ENCODE data around the gene THSD7B.

The THSD7B gene, protein sequence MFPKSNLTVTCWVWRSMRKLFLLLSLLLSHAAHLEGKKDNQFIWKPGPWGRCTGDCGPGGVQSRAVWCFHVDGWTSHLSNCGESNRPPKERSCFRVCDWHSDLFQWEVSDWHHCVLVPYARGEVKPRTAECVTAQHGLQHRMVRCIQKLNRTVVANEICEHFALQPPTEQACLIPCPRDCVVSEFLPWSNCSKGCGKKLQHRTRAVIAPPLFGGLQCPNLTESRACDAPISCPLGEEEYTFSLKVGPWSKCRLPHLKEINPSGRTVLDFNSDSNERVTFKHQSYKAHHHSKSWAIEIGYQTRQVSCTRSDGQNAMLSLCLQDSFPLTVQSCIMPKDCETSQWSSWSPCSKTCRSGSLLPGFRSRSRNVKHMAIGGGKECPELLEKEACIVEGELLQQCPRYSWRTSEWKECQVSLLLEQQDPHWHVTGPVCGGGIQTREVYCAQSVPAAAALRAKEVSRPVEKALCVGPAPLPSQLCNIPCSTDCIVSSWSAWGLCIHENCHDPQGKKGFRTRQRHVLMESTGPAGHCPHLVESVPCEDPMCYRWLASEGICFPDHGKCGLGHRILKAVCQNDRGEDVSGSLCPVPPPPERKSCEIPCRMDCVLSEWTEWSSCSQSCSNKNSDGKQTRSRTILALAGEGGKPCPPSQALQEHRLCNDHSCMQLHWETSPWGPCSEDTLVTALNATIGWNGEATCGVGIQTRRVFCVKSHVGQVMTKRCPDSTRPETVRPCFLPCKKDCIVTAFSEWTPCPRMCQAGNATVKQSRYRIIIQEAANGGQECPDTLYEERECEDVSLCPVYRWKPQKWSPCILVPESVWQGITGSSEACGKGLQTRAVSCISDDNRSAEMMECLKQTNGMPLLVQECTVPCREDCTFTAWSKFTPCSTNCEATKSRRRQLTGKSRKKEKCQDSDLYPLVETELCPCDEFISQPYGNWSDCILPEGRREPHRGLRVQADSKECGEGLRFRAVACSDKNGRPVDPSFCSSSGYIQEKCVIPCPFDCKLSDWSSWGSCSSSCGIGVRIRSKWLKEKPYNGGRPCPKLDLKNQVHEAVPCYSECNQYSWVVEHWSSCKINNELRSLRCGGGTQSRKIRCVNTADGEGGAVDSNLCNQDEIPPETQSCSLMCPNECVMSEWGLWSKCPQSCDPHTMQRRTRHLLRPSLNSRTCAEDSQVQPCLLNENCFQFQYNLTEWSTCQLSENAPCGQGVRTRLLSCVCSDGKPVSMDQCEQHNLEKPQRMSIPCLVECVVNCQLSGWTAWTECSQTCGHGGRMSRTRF (N-terminal part only)

DNA sequence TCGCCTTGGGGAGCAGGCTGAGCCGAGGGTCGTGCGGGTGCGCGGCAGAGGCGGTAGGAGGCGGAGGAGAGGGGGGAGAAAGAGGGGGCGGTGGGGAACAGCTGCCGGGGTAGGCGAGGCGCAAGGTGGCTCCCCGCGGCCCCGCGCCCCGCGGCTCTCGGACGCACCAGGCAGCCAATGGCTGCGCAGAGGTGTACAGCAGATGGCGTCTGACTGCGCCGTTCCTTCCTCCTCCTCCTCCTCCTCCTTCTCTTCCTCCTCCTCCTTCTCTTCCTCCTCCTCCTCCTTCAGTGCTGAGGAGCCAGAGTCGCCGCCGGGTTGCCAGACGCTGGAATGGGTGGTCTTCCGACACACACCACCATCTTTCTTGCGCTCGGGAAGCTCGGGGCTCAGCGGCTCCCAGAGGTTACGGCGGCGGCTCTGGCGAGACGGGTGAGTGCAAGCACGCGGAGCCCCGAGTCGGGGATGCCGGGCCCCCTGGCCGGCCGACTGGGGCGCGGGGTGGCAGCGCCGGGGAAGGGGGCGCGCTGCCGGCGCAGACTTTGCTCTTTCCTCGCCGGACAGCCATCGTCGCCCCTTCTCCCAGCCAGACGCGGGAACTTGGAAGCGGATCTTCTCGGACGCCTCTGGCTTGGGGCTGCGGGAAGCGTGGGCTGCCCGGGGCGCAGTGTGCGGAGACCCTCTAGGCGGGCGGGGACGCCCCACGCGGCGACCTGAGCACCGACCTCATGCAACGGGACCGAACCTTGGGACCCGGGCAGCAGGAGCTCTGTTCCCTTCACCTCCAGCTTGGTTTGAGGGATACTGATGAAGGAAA, at the start of gene THSD7B:
TSS of gene THSD7B (plus strand) at position 290 of the 817 bp plus-strand sequence. CDS start 116,634 bp downstream, outside the sequence.
- no peaks in the 10 kb centered on the region for H3K4me1 ChIP-seq (ENCODE audit: control insufficient read depth, low read length)
- no peak within 1 kb of the TSS for H3K27ac ChIP-seq (ENCODE audit: low read depth, low read length)
- H3F3A ChIP-seq (ENCODE audit: control insufficient read depth, insufficient read depth): no peaks in the 10 kb centered on the region
- no peak within 1 kb of the TSS for H3K4me3 ChIP-seq (ENCODE audit: low read length)
- H4K20me1 ChIP-seq (ENCODE audit: control insufficient read depth, insufficient read depth, low read depth, low read length): no peaks in the 10 kb centered on the region
- no peaks in the 10 kb centered on the region for H3K9me3 ChIP-seq (ENCODE audit: control insufficient read depth, insufficient read depth, low read length)
- H3K27me3 ChIP-seq (ENCODE audit: control insufficient read depth, low read length): no peaks in the 10 kb centered on the region; the same call in 1 of the 2 replicates
- H3K9me2 ChIP-seq (replicated peaks; ENCODE audit: control insufficient read depth, low read length): no peaks in the 10 kb centered on the region; the same call in 1 of the 2 replicates
- no peak within 1 kb of the TSS for H3K4me2 ChIP-seq (ENCODE audit: low read length)
- H3K79me2 ChIP-seq (ENCODE audit: control insufficient read depth, low read length): no peaks in the 10 kb centered on the region
- no peak for TF ChIP-seq EZH2phosphoT487 (IDR thresholded peaks at IDR 0.05; ENCODE audit: borderline replicate concordance, low read length)
- TF ChIP-seq, protein P1, sequence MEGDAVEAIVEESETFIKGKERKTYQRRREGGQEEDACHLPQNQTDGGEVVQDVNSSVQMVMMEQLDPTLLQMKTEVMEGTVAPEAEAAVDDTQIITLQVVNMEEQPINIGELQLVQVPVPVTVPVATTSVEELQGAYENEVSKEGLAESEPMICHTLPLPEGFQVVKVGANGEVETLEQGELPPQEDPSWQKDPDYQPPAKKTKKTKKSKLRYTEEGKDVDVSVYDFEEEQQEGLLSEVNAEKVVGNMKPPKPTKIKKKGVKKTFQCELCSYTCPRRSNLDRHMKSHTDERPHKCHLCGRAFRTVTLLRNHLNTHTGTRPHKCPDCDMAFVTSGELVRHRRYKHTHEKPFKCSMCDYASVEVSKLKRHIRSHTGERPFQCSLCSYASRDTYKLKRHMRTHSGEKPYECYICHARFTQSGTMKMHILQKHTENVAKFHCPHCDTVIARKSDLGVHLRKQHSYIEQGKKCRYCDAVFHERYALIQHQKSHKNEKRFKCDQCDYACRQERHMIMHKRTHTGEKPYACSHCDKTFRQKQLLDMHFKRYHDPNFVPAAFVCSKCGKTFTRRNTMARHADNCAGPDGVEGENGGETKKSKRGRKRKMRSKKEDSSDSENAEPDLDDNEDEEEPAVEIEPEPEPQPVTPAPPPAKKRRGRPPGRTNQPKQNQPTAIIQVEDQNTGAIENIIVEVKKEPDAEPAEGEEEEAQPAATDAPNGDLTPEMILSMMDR (IDR thresholded peaks at IDR 0.05; ENCODE audit: low read depth, low read length, poor library complexity, severe bottlenecking): no peak
- H3K36me3 ChIP-seq (ENCODE audit: control insufficient read depth, low read length): no peaks in the 10 kb centered on the region

DNA sequence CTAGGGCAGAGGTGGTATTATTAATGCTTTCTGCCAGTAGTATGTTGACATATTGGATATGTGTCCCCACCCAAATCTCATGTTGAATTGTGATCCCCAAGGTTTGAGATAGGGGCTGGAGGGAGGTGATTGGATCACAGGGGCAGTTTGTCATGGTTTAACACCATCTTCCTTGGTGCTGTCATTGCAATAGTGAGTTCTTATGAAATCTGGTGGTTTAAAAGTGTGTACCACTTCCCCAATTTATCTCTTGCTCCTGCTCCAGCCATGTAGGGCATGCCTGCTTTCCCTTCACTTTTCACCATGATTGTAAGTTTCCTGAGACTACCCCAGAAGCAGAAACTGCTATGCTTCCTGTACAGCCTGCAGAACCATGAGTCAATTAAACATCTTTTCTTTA, 47.1 kb upstream of the THSD7B start:
- H3K27ac ChIP-seq (ENCODE audit: low read depth, low read length): no peak overlapping the region
- no peaks in the 10 kb centered on the region for H3K27me3 ChIP-seq (ENCODE audit: control insufficient read depth, low read length)
- no peaks in the 10 kb centered on the region for H3K36me3 ChIP-seq (ENCODE audit: control insufficient read depth, low read length)
- no peak overlapping the region for H3K4me2 ChIP-seq (ENCODE audit: low read length)
- H3K9me3 ChIP-seq (ENCODE audit: control insufficient read depth, insufficient read depth, low read length): no peaks in the 10 kb centered on the region
- no peaks in the 10 kb centered on the region for H3F3A ChIP-seq (ENCODE audit: control insufficient read depth, insufficient read depth)
- no peak overlapping the region for H3K4me3 ChIP-seq (ENCODE audit: low read length)
- no peaks in the 10 kb centered on the region for H3K4me1 ChIP-seq (ENCODE audit: control insufficient read depth, low read length)
- no peaks in the 10 kb centered on the region for H4K20me1 ChIP-seq (ENCODE audit: control insufficient read depth, insufficient read depth, low read depth, low read length)
- no peaks in the 10 kb centered on the region for H3K9me2 ChIP-seq (replicated peaks; ENCODE audit: control insufficient read depth, low read length)
- no peaks in the 10 kb centered on the region for H3K79me2 ChIP-seq (ENCODE audit: control insufficient read depth, low read length)
- TF ChIP-seq EZH2phosphoT487 (IDR thresholded peaks at IDR 0.05; ENCODE audit: borderline replicate concordance, low read length): no peak
- TF ChIP-seq, protein P1 (IDR thresholded peaks at IDR 0.05; ENCODE audit: low read depth, low read length, poor library complexity, severe bottlenecking): no peak

Data from DOHH2 (cell line).